NCI-H526 (cell line): ENCODE data around the gene KBTBD13.
A peak's percentile ranks its signal among the peaks of the same experiment; 100 is the strongest.
"Not testable (repeated sequence)": the region's sequence is repeated elsewhere in the genome, so short reads cannot be mapped to it uniquely, and the experiment has no call there.

Source experiments
- DNase-seq, 2 experiments: peaks; one replicate each; lab custom pipeline; 2025; lab: John Stamatoyannopoulos, UW

KBTBD13 gene

DNA sequence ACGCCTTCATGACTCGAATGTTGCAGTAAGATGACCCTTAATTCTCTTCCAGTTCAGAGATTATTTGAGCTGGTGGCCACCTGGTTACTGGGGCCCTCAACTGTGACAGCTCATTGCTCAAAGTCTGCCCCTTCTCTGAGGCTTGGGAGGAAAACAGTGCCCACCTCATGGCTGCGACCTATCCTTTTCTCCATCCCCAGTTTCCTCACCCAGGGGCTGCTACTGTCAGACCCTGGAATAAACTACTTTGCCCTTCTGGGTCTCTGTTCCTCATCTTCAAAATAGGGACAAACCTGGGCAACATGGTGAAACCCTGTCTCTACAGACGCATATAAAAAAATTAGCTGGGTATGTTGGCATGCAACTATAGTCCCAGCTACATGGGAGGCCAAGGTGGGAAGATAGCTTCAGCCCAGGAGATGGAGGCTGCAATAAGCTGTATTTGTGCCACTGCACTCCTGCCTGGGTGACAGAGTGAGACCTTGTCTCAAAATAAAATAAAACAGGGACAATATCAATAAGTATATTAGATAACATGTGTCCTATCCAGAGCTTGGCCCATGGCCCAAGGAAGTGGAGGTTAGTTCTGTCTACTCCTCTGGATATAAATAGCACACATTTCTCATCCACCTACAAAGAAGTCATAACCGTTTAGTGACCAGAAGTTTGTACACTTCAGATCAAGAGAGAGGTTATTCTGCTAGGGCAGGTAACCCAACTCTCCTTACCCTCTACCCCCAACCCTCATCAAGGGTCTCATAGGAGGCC, 6.6 kb upstream of the KBTBD13 start:
- DNase-seq, result no peak

DNA sequence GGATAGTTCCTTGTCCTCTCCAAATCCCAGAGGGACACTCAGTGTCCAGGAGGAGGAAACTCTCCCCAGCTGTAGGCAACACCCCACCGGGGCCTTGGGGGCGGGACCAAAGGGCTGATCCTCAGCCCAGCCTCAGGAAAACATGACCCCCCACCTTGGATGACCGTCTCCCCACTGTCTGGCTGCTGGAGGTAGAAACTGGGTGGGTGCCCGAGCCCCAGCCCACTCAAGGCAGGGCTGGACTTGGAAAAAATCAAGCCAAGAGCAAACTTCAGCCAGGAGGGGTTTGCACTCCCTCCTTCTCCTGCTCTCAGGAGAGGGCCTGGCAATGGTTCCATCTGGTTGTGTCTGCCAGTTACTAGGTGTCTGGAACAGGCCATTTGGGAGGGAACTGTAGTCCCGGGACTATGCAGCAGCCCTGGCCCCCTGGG, 5.2 kb upstream of the KBTBD13 start:
- DNase-seq, result no peak

DNA sequence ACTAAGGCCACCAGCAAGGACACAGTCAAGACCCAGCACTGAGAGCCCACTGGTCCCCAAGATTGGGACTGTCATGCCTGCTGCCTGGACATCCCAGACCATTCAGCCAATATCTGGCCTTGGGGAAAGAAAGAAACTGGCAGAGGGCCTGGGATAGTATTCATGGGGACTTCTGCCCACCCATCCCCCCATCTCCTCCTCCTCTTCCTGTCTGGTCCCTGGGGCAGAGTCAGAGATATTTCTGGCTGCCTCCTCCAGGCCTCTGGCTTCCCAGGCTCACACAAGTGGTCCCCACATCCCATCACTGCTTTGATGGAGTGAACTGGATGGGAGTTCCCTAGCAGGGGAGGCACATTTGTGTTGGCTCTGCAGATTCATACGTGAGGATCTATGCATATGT, 4.5 kb upstream of the KBTBD13 start:
- DNase-seq, result no peak

DNA sequence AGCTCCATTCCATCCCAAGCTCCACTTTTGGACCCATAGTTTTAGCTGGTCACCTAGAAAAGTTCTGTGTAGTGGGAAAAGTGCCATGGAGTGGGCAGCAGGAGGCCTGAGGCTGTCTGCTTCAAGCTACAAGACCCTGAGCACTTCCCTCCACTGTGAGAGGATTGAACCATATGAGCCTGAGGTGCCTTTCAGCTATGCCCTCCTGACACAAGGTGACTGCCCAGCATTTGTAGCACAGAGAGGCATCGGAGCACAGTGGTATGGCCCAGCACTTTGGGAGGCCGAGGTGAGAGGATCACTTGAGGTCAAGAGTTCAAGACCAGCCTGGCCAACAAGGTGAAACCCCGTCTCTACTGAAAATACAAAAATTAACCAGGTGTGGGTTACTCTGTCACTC, 3.9 kb upstream of the KBTBD13 start:
- DNase-seq, result no peak

DNA sequence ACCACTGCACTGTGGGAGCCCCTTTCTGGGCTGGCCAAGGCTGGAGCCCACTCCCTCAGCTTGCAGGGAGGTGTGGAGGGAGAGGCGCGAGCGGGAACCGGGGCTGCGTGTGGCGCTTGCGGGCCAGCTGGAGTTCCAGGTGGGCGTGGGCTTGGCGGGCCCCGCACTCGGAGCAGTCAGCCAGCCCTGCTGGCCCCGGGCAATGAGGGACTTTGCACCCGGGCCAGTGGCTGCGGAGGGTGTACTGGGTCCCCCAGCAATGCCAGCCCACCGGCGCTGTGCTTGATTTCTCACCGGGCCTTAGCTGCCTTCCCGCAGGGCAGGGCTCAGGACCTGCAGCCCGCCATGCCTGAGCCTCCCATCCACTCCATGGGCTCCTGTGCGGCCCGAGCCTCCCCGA, 1.6 kb upstream of the KBTBD13 start:
- DNase-seq, result not testable (repeated sequence)

DNA sequence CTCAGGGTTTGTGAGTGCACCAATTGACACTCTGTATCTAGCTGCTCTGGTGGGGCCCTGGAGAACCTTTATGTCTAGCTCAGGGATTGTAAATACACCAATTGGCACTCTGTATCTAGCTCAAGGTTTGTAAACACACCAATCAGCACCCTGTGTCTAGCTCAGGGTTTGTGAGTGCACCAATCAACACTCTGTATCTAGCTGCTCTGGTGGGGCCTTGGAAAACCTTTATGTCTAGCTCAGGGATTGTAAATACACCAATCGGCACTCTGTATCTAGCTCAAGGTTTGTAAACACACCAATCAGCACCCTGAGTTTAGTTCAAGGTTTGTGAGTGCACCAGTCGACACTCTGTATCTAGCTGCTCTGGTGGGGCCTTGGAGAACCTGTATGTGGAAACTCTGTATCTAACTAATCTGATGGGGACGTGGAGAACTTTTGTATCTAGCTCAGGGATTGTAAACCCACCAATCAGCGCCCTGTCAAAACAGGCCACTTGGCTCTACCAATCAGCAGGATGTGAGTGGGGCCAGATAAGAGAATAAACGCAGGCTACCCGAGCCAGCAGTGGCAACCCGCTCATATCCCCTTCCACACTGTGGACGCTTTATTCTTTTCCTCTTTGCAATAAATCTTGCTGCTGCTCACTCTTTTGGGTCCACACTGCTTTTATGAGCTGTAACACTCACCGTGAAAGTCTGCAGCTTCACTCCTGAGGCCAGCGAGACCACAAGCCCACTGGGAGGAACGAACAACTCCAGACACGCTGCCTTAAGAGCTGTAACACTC, 745 bp upstream of the KBTBD13 start:
- DNase-seq, result not testable (repeated sequence)

DNA sequence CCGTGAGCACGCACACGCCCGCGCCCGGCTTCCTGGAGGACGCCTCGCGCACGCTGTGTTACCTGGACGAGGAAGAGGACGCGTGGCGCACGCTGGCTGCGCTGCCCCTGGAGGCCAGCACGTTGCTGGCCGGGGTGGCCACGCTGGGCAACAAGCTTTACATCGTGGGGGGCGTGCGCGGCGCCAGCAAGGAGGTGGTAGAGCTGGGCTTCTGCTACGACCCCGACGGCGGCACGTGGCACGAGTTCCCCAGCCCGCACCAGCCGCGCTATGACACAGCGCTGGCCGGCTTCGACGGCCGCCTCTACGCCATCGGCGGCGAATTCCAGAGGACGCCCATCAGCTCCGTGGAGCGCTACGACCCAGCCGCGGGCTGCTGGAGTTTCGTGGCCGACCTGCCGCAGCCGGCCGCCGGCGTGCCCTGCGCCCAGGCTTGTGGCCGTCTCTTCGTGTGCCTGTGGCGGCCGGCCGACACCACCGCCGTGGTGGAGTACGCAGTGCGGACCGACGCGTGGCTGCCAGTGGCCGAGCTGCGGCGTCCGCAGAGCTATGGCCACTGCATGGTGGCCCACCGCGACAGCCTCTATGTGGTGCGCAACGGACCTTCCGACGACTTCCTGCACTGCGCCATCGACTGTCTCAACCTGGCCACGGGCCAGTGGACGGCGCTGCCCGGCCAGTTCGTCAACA, 890 bp downstream of the KBTBD13 start:
- no peak for DNase-seq

DNA sequence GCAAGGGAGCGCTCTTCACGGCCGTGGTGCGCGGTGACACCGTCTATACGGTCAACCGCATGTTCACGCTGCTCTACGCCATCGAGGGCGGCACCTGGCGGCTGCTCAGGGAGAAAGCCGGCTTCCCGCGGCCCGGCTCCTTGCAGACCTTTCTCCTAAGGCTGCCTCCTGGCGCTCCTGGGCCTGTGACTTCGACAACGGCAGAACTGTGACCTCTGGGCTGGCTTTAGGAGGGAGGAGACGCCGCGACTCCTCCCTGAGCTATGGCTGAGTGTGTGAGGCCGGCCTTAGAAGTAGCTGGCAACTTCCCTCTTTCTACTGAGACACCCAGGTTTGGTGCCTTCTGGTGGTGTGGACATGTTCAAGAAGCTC, 1.4 kb downstream of the KBTBD13 start:
- peak in 1 of 2 experiments; percentile 47 for DNase-seq

DNA sequence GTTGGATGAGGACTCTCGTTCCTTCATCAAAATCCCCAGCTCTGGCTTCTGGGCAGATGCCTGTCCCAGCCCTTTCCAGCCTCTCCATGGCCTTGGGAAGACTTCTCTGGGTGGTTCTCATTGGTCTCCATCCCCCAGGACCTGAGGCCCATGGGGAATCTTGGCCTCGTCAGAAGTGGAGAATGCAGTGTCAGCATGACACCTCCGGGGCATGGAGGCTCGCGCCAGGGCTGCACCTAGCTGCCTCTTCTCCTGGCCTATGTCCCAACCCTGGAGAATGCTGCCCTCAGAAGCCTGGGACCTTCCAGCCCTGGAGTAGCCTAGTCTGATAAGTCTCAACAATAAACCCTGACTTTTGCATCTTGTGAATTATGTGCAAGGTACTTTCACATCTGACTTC, 3.0 kb downstream of the KBTBD13 start:
- DNase-seq, result no peak

DNA sequence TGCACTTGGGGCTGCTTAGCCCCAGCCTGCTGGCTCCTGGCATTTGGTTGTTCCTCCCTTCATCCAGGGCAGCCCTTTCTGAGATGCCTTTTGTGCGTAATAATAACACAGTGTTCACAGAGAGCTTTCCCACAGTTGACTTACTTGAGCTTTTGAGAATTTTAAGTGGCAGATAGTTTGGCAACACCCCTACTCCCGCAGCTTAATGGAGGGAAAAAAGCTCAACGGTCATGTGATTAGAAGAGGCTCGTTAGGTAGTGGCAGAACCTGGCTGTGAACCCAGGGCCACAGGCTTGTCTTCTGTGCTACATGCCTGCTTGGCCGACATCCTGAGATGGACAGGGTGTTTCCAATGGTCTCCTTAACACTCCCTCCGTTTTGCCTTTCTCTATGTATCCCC, 4.7 kb downstream of the KBTBD13 start:
- no peak for DNase-seq

DNA sequence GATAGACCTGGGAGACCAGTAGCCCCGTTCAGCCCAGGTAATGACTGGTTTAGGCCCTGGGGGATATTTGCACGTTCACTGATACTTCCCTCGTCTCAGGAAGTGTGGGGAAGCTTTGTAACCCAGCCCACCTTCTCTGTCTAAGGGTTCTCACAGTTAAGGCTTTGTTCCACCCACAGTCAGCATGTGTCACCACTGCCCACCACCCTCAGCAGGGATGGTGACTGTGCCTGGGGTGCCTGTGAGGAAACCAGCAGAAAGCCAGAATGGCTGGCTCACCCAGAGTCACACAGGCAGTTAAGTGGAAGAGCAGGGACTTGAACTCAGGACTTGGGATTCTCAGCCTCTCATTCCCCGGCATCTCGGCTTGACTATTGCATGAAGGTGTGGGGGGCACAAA, 5.2 kb downstream of the KBTBD13 start:
- no peak for DNase-seq

DNA sequence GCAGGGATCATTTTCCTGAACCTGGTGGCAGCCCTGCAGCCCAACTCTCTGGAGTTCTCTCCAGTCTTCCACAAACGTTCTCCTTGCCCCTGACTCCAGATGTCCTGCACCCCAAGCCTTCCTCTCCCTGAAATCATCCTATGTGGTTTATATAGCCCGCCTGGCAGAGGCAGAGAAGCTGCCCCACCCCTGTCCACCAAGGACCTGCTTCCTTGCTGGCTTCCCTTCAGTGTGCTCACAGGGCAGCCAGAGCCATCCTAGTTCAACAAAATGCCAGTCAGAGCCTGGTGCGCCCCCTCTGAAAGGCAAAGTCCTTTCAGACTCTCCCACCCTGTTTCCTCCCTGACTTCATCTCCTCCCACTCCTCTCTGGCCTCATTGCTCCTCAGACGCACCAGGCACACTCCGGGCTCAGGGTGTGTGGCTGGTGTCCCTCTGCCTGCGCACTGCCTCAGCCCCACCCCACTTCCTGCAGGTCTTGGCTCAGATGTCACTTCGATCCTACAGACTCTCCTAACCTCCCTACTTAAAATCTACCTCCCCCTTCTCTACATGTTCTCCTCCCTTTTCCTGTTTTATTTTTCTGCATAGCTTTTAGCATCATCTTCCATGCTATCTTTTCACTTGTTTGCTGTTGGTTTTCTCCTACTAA, 5.9 kb downstream of the KBTBD13 start:
- no peak for DNase-seq

DNA sequence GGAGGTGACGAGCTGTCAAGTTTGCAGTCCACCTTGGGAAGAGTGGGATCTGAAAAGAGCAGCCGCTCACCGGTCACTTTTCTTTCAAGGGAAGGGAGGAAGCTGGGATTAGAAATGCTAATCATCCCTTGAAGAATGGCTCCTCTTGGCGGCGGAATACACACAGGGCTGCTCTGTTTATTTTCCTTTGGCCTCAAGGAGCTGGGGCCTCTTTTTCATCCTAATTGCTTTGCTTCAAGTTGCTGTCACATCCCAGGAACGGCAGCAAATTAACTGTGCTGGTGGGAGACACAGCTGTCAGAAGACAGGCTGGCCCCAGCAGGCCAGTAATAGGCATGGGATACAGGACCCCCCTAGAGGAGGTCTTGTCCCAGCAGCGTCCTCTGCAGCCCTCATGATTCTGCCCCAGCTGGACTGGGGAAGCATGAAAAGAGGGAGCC, 6.7 kb downstream of the KBTBD13 start:
- DNase-seq, result no peak

DNA sequence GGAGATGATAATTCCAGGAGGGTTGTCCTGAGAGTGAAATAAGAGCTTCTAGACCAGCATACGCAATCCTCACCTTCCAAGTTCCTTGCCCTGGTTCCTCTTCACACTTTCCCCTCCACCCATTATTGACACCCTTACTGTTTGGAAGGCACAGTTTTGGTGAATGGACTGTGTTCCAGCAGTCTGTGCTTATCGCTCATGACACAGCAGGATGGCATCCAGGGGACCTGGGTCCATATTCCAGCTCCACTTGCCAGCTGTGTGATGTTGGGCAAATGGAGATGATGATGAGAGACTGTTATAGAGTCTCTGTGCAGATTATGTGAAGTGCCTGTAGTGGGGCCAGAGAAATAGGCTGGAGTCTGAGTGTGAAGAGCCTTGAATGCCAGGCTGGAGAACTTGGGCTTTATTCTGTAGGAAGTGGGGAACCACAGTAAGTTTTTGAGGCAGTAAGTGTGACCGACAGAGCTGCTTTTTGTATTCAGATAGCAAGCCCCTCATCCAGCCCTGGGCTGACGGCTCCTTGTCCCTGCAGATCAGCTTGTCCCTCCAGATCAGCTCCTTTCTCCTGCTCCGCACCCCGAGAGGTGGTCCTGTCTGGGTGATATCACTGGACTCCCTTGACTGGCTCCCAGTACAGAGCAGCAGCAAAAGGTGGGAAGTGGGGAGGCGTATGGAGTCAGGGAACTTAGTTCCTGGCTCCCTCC, 8.1 kb downstream of the KBTBD13 start:
- no peak for DNase-seq

DNA sequence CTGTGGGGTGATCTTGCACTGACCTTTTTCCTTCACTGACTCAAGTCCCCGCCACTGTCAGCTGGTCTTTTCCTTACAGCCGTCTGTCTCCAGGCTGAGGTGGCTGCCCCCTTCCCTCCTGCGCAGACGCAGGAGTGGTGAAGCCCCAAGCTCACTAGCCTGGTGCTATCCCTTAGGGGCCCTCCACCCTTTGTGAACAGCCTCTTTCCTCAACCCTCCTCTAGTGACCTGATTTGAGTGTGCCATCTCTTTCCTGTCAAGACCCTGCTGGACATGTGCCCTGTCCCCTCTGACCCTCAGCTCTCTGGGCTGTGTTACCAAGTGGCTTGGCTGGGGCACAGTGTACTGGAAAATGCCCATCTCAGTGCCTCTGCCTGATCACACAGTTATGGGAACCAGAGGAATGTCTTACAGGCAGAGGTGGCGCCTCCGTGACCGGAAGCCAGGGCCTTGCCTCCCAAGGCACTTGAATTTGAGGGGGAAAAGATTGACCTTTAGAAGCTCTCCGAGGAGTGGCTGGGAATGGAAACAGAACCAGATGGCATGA, 8.7 kb downstream of the KBTBD13 start:
- no peak for DNase-seq

DNA sequence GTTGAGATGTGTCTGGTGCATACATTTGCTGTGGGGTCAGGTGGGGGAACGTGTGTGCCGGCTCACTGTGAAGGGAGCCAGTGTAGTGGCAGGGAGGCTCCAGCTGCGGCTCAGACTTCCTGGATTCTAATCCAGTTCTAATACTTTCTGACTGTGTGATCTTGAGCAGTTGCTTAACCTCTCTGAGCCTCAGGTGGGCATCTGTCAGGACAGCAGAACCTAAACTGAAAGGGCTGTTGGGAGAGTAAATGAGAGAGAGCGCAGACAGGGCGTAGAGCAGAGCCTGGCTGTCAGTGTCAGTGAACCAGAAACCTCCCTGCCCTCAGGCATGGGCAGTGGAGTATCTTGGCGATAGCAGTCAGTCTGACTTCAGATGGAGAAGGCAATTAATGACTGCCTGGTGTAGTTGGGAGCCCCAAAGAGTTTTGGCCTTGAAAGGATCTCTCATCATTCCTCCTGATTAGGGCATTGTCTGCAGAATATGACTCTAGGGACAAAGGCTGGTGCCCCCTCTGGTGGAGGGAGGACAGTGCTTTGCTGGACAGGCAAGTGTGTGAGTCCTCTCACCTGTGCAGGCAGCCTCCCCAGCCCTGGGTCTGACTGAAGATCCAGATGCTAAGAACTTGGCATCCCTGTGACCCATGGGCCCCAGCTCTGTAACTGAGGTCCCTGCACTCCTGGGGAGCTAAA, 9.6 kb downstream of the KBTBD13 start:
- peak in 1 of 2 experiments; percentile 62 for DNase-seq

DNA sequence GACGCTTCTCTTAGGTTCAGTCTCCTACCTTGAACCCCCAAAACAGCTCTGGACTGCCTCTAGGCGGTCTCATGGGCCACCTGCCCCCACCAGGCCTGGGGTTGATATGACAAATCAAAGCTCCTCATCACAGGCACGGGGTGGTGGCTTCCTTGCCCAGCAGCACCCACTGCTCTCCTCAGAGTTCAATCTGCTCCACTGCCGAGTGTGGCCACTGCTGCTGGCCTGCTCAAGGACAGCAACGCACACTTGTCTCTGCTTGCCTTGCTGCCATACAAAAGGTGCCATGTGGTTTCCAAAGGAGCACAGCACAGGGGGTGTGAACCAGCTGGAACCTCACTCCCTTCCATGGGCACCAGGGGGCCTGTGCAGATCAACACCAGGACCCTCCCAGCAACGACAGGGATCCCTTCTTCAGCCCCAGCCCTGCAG, 10.2 kb downstream of the KBTBD13 start:
- peak in 1 of 2 experiments; percentile 16 for DNase-seq

DNA sequence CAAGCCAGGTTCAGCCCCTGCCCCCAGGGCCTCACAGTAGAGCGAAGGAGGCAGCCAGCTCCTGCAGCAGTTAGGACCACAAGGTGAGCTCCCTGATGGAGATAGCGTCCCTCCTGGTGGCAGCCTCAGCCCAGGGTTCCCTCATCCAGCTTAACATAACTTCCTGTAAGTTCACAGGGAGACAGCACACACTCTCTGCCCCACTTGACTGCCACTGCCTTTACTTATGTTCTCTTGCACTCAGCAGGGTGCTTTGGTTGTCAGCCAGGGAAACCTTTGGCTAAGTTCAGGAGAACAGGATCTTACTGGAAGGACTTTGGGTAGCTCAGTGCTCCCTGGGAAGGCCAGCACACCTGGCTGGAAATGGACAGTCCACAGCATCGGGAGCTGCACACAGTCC, 10.9 kb downstream of the KBTBD13 start:
- peak in 1 of 2 experiments; percentile 15 for DNase-seq

DNA sequence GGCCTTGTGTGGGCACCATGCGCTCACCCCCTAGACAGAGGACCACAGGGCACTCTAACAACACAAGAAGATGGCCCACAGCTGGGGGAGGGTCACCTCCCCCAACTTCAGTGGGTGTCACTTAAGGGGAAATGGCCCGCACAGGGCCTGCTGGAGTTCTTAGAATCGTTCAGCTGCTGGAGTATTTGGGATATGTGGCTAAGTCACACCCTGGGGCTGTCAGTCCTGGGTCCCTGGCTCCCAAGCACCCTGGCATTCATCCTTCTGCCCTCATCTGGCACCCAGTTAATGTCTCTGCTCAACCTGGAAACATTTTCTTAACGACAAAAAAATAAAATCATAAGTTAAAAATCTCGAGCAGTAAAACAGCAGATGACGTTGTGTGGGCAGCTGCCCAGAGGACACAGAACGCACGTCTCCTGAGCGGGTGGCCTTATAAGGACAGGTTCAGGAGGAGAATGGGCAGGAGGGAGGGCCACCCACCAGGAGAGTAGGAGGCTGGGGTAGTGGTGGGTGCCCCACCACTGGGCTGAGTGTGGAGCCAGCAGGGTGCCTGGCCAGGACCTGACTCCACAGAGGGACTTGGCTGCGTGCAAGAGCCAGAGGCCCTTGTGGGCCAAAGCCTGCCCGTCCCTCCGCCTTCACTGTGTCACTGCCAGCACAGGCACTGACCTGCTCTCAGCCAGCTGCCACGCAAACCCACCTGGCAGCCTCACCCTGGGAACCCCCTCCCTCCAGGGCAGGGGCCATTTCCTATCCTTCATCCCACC, 11.5 kb downstream of the KBTBD13 start:
- DNase-seq, result no peak

DNA sequence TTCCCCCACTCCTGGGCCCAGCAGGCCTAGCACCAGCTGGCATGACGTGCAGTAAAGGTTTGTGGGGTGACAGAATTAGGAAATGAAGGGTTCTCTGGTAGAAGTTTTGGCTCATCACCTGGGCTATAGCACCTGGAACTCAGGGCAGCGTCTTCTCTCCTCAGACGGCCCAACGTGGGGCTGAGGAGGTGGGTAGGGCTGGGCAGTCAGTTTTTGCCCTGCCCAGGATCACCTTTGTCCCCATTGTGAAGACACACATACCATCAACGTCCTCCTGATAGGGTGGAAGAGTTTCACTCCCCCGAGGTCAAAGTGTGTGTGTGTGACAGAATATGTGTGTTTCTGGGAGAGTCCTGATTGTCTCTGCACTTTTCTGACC, 12.1 kb downstream of the KBTBD13 start:
- no peak for DNase-seq
